ENCODE data around the gene WWOX.

WWOX gene

DNA sequence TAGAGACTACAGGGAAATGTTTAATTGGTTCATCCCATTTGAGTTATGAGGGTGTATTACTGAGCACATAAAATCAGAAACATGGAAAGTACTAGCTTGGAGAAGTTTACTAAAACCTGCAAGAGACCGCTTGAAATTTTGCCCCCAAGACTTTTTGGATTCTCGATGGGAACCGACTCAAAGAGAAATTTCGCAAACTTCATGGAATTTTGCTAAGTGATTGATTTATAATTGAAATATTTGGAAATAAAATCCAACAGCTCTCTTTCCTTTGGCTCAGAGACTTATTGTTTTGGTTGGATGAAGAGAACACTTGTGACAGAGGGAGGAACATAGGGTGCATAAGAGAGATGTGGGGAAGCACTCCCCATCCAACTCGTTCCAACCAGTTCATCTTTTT lies 574.4 kb downstream of the WWOX start:
- H3K4me3 ChIP-seq (ENCODE audit: low read depth, low read length), result no peak overlapping the region

GRCh38 chr16:78675312-78675711 lies 575.9 kb downstream of the WWOX start:
- no peaks in the 10 kb centered on the region for H3K36me3 ChIP-seq (ENCODE audit: control insufficient read depth in 1 of 2, insufficient read depth in 2 of 2, low read length in 2 of 2)
- WGBS (ENCODE audit: extremely low coverage, insufficient coverage, insufficient read length), result no CpG with 5 or more reads among the region's 6 CpGs
- no peak overlapping the region for H4K8ac ChIP-seq (ENCODE audit: low read depth, low read length)
- H2BK120ac ChIP-seq (ENCODE audit: insufficient read depth, low read length, poor library complexity), result no peak overlapping the region
- no peaks in the 10 kb centered on the region for H3K27me3 ChIP-seq (ENCODE audit: insufficient read depth, low read length)
- H3K4ac ChIP-seq (ENCODE audit: low read depth, low read length), result no peak overlapping the region
- H3K18ac ChIP-seq (ENCODE audit: low read length), result no peak overlapping the region
- peaks cover 2% of the 10 kb centered on the region for H3K79me2 ChIP-seq (ENCODE audit: control insufficient read depth, insufficient read depth, low read length, poor library complexity)
- H3K4me1 ChIP-seq (ENCODE audit: control insufficient read depth in 1 of 2, insufficient read depth in 2 of 2, low read length in 2 of 2), result peaks cover 3 to 5% of the 10 kb centered on the region in 2 experiments
- no peak for DNase-seq
- H2BK5ac ChIP-seq (ENCODE audit: low read depth, low read length, poor library complexity), result no peak overlapping the region
- H3K9me3 ChIP-seq (ENCODE audit: insufficient read depth, low read depth, low read length), result peaks cover 2% of the 10 kb centered on the region
- no peak overlapping the region for H2BK12ac ChIP-seq (ENCODE audit: low read length)
- no peak overlapping the region for H3K4me2 ChIP-seq (ENCODE audit: low read length)
- no peak overlapping the region for H3K23ac ChIP-seq (ENCODE audit: low read length)
- no peak overlapping the region for H4K12ac ChIP-seq (ENCODE audit: low read depth, low read length)
- no peak overlapping the region for H3K4me3 ChIP-seq (ENCODE audit: low read depth, low read length)
- H2AK5ac ChIP-seq (ENCODE audit: low read length), result no peak overlapping the region
- no peak overlapping the region for H2AFZ ChIP-seq (ENCODE audit: insufficient read depth, low read length, poor library complexity)
- no peak overlapping the region for H3K14ac ChIP-seq (ENCODE audit: low read length)
- no peak overlapping the region for H3K27ac ChIP-seq (ENCODE audit: low read depth, low read length)
- no peak overlapping the region for H3K9ac ChIP-seq (ENCODE audit: low read length)
- no peak overlapping the region for H4K91ac ChIP-seq (ENCODE audit: low read depth, low read length)
- H3K79me1 ChIP-seq (ENCODE audit: low read length), result peaks cover 1% of the 10 kb centered on the region

More for the DNA sequence above, 574.4 kb downstream of the WWOX start:
- H2BK120ac ChIP-seq (ENCODE audit: insufficient read depth, low read length, poor library complexity), result no peak overlapping the region
- no peaks in the 10 kb centered on the region for H3K9me3 ChIP-seq (ENCODE audit: insufficient read depth, low read depth, low read length)
- no peak overlapping the region for H4K91ac ChIP-seq (ENCODE audit: low read depth, low read length)
- no peak overlapping the region for H4K8ac ChIP-seq (ENCODE audit: low read depth, low read length)
- H3K36me3 ChIP-seq (ENCODE audit: control insufficient read depth in 1 of 2, insufficient read depth in 2 of 2, low read length in 2 of 2), result no peaks in the 10 kb centered on the region
- no peak overlapping the region for H3K9ac ChIP-seq (ENCODE audit: low read length)
- H3K79me2 ChIP-seq (ENCODE audit: control insufficient read depth, insufficient read depth, low read length, poor library complexity), result no peaks in the 10 kb centered on the region
- no peak overlapping the region for H2BK12ac ChIP-seq (ENCODE audit: low read length)
- no peak overlapping the region for H3K18ac ChIP-seq (ENCODE audit: low read length)
- H3K27me3 ChIP-seq (ENCODE audit: insufficient read depth, low read length), result no peaks in the 10 kb centered on the region
- peaks cover 4% of the 10 kb centered on the region for H3K79me1 ChIP-seq (ENCODE audit: low read length)
- H3K23ac ChIP-seq (ENCODE audit: low read length), result no peak overlapping the region
- no peak overlapping the region for H3K27ac ChIP-seq (ENCODE audit: low read depth, low read length)
- H3K14ac ChIP-seq (ENCODE audit: low read length), result no peak overlapping the region
- H3K4me2 ChIP-seq (ENCODE audit: low read length), result no peak overlapping the region
- no CpG with 5 or more reads among the region's 5 CpGs for WGBS (ENCODE audit: extremely low coverage, insufficient coverage, insufficient read length)
- no peak overlapping the region for H4K12ac ChIP-seq (ENCODE audit: low read depth, low read length)
- no peak for DNase-seq
- no peak overlapping the region for H3K4ac ChIP-seq (ENCODE audit: low read depth, low read length)
- H2BK5ac ChIP-seq (ENCODE audit: low read depth, low read length, poor library complexity), result no peak overlapping the region
- H3K4me1 ChIP-seq (ENCODE audit: control insufficient read depth in 1 of 2, insufficient read depth in 2 of 2, low read length in 2 of 2), result peaks cover 3 to 5% of the 10 kb centered on the region in 2 experiments
- no peak overlapping the region for H2AK5ac ChIP-seq (ENCODE audit: low read length)
- H2AFZ ChIP-seq (ENCODE audit: insufficient read depth, low read length, poor library complexity), result no peak overlapping the region

- no peaks in the 10 kb centered on the region for H3K27me3 ChIP-seq (ENCODE audit: insufficient read depth, low read length)
- no CpG with 5 or more reads among the region's 9 CpGs for WGBS (ENCODE audit: extremely low coverage, insufficient coverage, insufficient read length)
These were observed 576.7 kb downstream of the WWOX start for GRCh38 chr16:78675951-78676792.

GRCh38 chr16:78677181-78677731 lies 577.8 kb downstream of the WWOX start:
- H3K36me3 ChIP-seq (ENCODE audit: control insufficient read depth in 1 of 2, insufficient read depth in 2 of 2, low read length in 2 of 2), result no peaks in the 10 kb centered on the region
- peaks cover 2% of the 10 kb centered on the region for H3K9me3 ChIP-seq (ENCODE audit: insufficient read depth, low read depth, low read length)
- H2BK12ac ChIP-seq (ENCODE audit: low read length), result no peak overlapping the region
- H3K14ac ChIP-seq (ENCODE audit: low read length), result no peak overlapping the region
- peaks cover 1% of the 10 kb centered on the region for H3K79me1 ChIP-seq (ENCODE audit: low read length)
- no peak overlapping the region for H3K23ac ChIP-seq (ENCODE audit: low read length)
- H4K8ac ChIP-seq (ENCODE audit: low read depth, low read length), result no peak overlapping the region
- no CpG with 5 or more reads among the region's 4 CpGs for WGBS (ENCODE audit: extremely low coverage, insufficient coverage, insufficient read length)
- no peak overlapping the region for H4K12ac ChIP-seq (ENCODE audit: low read depth, low read length)
- H4K91ac ChIP-seq (ENCODE audit: low read depth, low read length), result peak overlapping the region; percentile 54
- H3K79me2 ChIP-seq (ENCODE audit: control insufficient read depth, insufficient read depth, low read length, poor library complexity), result peaks cover 2% of the 10 kb centered on the region
- peak overlapping the region; percentile 44 for H3K4ac ChIP-seq (ENCODE audit: low read depth, low read length)
- peaks cover 3 to 5% of the 10 kb centered on the region in 2 experiments for H3K4me1 ChIP-seq (ENCODE audit: control insufficient read depth in 1 of 2, insufficient read depth in 2 of 2, low read length in 2 of 2)
- no peak overlapping the region for H2BK5ac ChIP-seq (ENCODE audit: low read depth, low read length, poor library complexity)
- H2AK5ac ChIP-seq (ENCODE audit: low read length), result no peak overlapping the region
- H3K4me3 ChIP-seq (ENCODE audit: low read depth, low read length), result no peak overlapping the region
- no peak overlapping the region for H3K18ac ChIP-seq (ENCODE audit: low read length)
- H3K4me2 ChIP-seq (ENCODE audit: low read length), result no peak overlapping the region
- no peak for DNase-seq
- no peak overlapping the region for H3K9ac ChIP-seq (ENCODE audit: low read length)
- H2AFZ ChIP-seq (ENCODE audit: insufficient read depth, low read length, poor library complexity), result no peak overlapping the region
- H3K27ac ChIP-seq (ENCODE audit: low read depth, low read length), result no peak overlapping the region
- no peaks in the 10 kb centered on the region for H3K27me3 ChIP-seq (ENCODE audit: insufficient read depth, low read length)
- H2BK120ac ChIP-seq (ENCODE audit: insufficient read depth, low read length, poor library complexity), result peak overlapping the region; percentile 57

More at GRCh38 chr16:78675951-78676792, 576.7 kb downstream of the WWOX start:
- Histone ChIP-seq H3K4me2 (ENCODE audit: low read length) (no peak overlapping the region), H3K9ac (ENCODE audit: low read length) (no peak overlapping the region), H3K36me3 (ENCODE audit: control insufficient read depth in 1 of 2, insufficient read depth in 2 of 2, low read length in 2 of 2) (no peaks in the 10 kb centered on the region), H4K8ac (ENCODE audit: low read depth, low read length) (no peak overlapping the region), H3K18ac (ENCODE audit: low read length) (no peak overlapping the region), H3K4me1 (ENCODE audit: control insufficient read depth in 1 of 2, insufficient read depth in 2 of 2, low read length in 2 of 2) (peaks cover 3 to 5% of the 10 kb centered on the region in 2 experiments), H2BK120ac (ENCODE audit: insufficient read depth, low read length, poor library complexity) (peak overlapping the region; percentile 45), H3K23ac (ENCODE audit: low read length) (no peak overlapping the region), H3K14ac (ENCODE audit: low read length) (no peak overlapping the region), H3K9me3 (ENCODE audit: insufficient read depth, low read depth, low read length) (peaks cover 2% of the 10 kb centered on the region), H2BK12ac (ENCODE audit: low read length) (peak overlapping the region; percentile 47), H3K79me2 (ENCODE audit: control insufficient read depth, insufficient read depth, low read length, poor library complexity) (peaks cover 2% of the 10 kb centered on the region), H2BK5ac (ENCODE audit: low read depth, low read length, poor library complexity) (peak overlapping the region; percentile 56), H4K12ac (ENCODE audit: low read depth, low read length) (no peak overlapping the region), H4K91ac (ENCODE audit: low read depth, low read length) (no peak overlapping the region), H2AFZ (ENCODE audit: insufficient read depth, low read length, poor library complexity) (no peak overlapping the region), H3K4ac (ENCODE audit: low read depth, low read length) (no peak overlapping the region), H3K4me3 (ENCODE audit: low read depth, low read length) (no peak overlapping the region), H2AK5ac (ENCODE audit: low read length) (no peak overlapping the region), H3K79me1 (ENCODE audit: low read length) (peaks cover 1% of the 10 kb centered on the region), H3K27ac (ENCODE audit: low read depth, low read length) (no peak overlapping the region)
- no peak for DNase-seq
